GM21515 (cell line): ENCODE results near the gene EHBP1.
"Not testable (repeated sequence)": the region's sequence is repeated elsewhere in the genome, so short reads cannot be mapped to it uniquely, and the experiment has no call there.

Experiments used
- ATAC-seq: cut with Tn5 transposase; IDR thresholded peaks from one replicate; pipeline ENCODE4 v1.9.1; 2021; ENCODE audit not compliant: unreplicated experiment

Gene EHBP1

GRCh38 chr2:62704654-62705006 lies 883 bp upstream of the EHBP1 start:
- ATAC-seq: no peak

GRCh38 chr2:62705859-62706720 lies 577 bp downstream of the EHBP1 start:
- ATAC-seq: no peak

- ATAC-seq: no peak
These were observed 1.4 kb downstream of the EHBP1 start for GRCh38 chr2:62706721-62707521.

GRCh38 chr2:62708751-62709150 lies 3.2 kb downstream of the EHBP1 start:
- ATAC-seq: no peak

GRCh38 chr2:62711832-62712494 lies 6.5 kb downstream of the EHBP1 start:
- no peak for ATAC-seq

GRCh38 chr2:62713196-62713595 lies 7.7 kb downstream of the EHBP1 start:
- ATAC-seq: not testable (repeated sequence)

- ATAC-seq: no peak
These were observed 8.3 kb downstream of the EHBP1 start for GRCh38 chr2:62713837-62714236.

GRCh38 chr2:62716768-62717167 lies 11.3 kb downstream of the EHBP1 start:
- no peak for ATAC-seq

- no peak for ATAC-seq
These were observed 12.1 kb downstream of the EHBP1 start for GRCh38 chr2:62717503-62718081.

GRCh38 chr2:62718225-62718822 lies 12.8 kb downstream of the EHBP1 start:
- no peak for ATAC-seq

- no peak for ATAC-seq
These were observed 14.2 kb downstream of the EHBP1 start for GRCh38 chr2:62719757-62720156.

GRCh38 chr2:62722679-62723078 lies 17.2 kb downstream of the EHBP1 start:
- no peak for ATAC-seq

- ATAC-seq: no peak
These were observed 17.7 kb downstream of the EHBP1 start for GRCh38 chr2:62723253-62723652.

GRCh38 chr2:62724106-62724505 lies 18.6 kb downstream of the EHBP1 start:
- no peak for ATAC-seq

- ATAC-seq: no peak
These were observed 19.6 kb downstream of the EHBP1 start for GRCh38 chr2:62724886-62725711.

GRCh38 chr2:62725712-62726055 lies 20.2 kb downstream of the EHBP1 start:
- no peak for ATAC-seq

- no peak for ATAC-seq
These were observed 21.9 kb downstream of the EHBP1 start for GRCh38 chr2:62727259-62727867.

GRCh38 chr2:62727876-62728566 lies 22.5 kb downstream of the EHBP1 start:
- no peak for ATAC-seq

GRCh38 chr2:62731275-62731674 lies 25.8 kb downstream of the EHBP1 start:
- ATAC-seq: no peak
